ENCODE results near the gene HIC2. TPM values are rescaled to one million over a fixed set of nuclear protein-coding genes. Genes with fewer than 3 reads are reported as not detected.
"Not testable (repeated sequence)": the region's sequence is repeated elsewhere in the genome, so short reads cannot be mapped to it uniquely, and the experiment has no call there.

The HIC2 gene
- total RNA-seq, 1 donor from 2014 or later = 2.1 TPM

- ATAC-seq = peak; percentile 83
These were observed 76.9 kb downstream of the HIC2 start for GRCh38 chr22:21493789-21494782.

DNA sequence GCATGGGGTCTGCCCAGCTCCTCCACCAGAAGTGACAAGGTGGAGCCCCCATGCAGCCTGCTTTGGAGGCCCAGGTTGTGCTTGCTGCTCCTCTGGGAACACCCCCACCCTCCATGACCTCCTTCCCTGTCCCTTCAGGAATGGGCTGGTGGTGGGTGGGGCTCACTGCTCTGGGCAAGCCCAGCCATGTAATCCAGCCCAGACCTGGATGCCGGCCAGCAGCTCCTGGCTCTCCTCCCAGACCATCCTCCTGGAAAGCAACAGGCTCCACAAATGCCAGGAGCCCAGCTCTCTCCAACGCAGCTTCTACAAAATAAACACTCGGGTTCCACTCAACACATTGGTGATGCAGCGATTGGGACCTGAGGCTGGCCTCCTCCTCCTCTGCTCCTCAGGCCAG is 80.8 kb downstream of the HIC2 start:
- ATAC-seq = peak; percentile 60

DNA sequence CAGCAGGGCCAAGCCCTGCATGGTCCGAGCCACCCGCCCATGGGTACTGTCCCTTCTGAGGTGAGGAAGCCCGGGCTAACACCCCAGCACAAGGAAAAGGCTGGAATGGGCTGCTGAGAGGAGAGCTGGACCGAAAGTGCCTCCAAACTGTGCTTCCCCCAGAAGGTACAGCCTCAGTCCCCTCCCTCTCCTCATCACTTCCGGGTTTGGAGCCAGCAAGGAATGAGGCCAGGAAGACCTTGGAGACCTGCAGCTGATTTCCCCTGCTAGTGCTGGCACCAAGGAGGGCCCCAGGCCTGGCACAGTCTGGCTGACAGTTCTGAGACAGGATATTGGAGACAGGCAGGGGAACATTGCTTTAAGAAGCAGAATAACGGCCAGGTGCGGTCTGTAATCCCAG is 81.3 kb downstream of the HIC2 start:
- ATAC-seq = not testable (repeated sequence)

- peak; percentile 63 for ATAC-seq
These were observed 82.7 kb downstream of the HIC2 start for GRCh38 chr22:21499623-21500506.

Other genes starting within 250 kb of the HIC2 start
- gene RIMBP3B, start 33.6 kb upstream of the HIC2 start, total RNA-seq = not detected
- gene TMEM191C, start 50.0 kb downstream of the HIC2 start, total RNA-seq = 4.2 TPM
- gene RIMBP3C, start 134.1 kb downstream of the HIC2 start, total RNA-seq = 0.04 TPM
- 35.9 TPM for gene UBE2L3, start 150.3 kb downstream of the HIC2 start, total RNA-seq
- 20.5 TPM for gene YDJC, start 212.7 kb downstream of the HIC2 start, total RNA-seq
- not detected for gene CCDC116, start 215.4 kb downstream of the HIC2 start, total RNA-seq
- gene SDF2L1, start 224.9 kb downstream of the HIC2 start, total RNA-seq = 14.1 TPM
- 31.3 TPM for gene PPIL2, start 248.6 kb downstream of the HIC2 start, total RNA-seq